ENCODE data around the gene PTCH1. TPM values are rescaled to one million over a fixed set of nuclear protein-coding genes. Genes with fewer than 3 reads are reported as not detected.
A peak's percentile ranks its signal among the peaks of the same experiment; 100 is the strongest.

The PTCH1 gene
- total and polyA plus RNA-seq, 10 of the 15 experiments (the other 5 are each of a cell fraction or from before 2014, with no cell fraction given), result 0.16 to 6.1 (median 2.6) TPM

- TF ChIP-seq TARDBP (IDR thresholded peaks at IDR 0.05; ENCODE audit: borderline replicate concordance) (no peak), FOXK2 (IDR thresholded peaks at IDR 0.05) (no peak), CREB1 (IDR thresholded peaks at IDR 0.05; ENCODE audit: low read depth) (peak; percentile 71; the same call in 1 of the 2 replicates), FOS (IDR thresholded peaks at IDR 0.05; ENCODE audit: borderline replicate concordance, extremely low read depth, insufficient read length) (no peak), ATF7 (IDR thresholded peaks at IDR 0.05; ENCODE audit: low read depth) (peak; percentile 53), RAD21 (IDR thresholded peaks at IDR 0.05; ENCODE audit: insufficient read depth, low read depth, low read length) (no peak), RELA (IDR thresholded peaks at IDR 0.05; ENCODE audit: borderline replicate concordance, partially characterized antibody) (peak; percentile 46), SPI1 (IDR thresholded peaks at IDR 0.05; ENCODE audit: borderline replicate concordance, insufficient read depth, low read depth, low read length) (peak; percentile 12; the same call in 1 of the 2 replicates), RFX5 (IDR thresholded peaks at IDR 0.05; ENCODE audit: low read depth, low read length) (no peak), GATAD2B (conservative IDR thresholded peaks at IDR 0.05; ENCODE audit: low read depth) (0 out of 2 replicates have a peak, but pooled peaks have one; percentile 38), SMAD1 (IDR thresholded peaks at IDR 0.05; ENCODE audit: low read depth, partially characterized antibody) (no peak), ZBED1 (IDR thresholded peaks at IDR 0.05; ENCODE audit: borderline replicate concordance) (no peak), NBN (IDR thresholded peaks at IDR 0.05) (peak; percentile 53), CHD4 (IDR thresholded peaks at IDR 0.05) (no peak), TBL1XR1 (IDR thresholded peaks at IDR 0.05; ENCODE audit: low read depth, low read length) (no peak), RB1 (IDR thresholded peaks at IDR 0.05; ENCODE audit: borderline replicate concordance) (no peak), BACH1 (IDR thresholded peaks at IDR 0.05; ENCODE audit: borderline replicate concordance) (no peak), PAX5 (IDR thresholded peaks at IDR 0.05; ENCODE audit: borderline replicate concordance, low read depth, low read length) (peak; percentile 88; the same call in 1 of the 2 replicates), RELB (IDR thresholded peaks at IDR 0.05; ENCODE audit: low read depth) (0 out of 2 replicates have a peak, but pooled peaks have one; percentile 50), BHLHE40 (IDR thresholded peaks at IDR 0.05; ENCODE audit: borderline replicate concordance in 1 of 2, low read depth in 2 of 2, low read length in 1 of 2) (peak; percentile 78 to 89), GABPA (IDR thresholded peaks at IDR 0.05; ENCODE audit: low read depth) (peak; percentile 14; the same call in 1 of the 2 replicates), SMARCA5 (IDR thresholded peaks at IDR 0.05) (no peak), TCF3 (IDR thresholded peaks at IDR 0.05; ENCODE audit: borderline replicate concordance, insufficient read depth, low read depth, low read length) (peak; percentile 81; the same call in 1 of the 2 replicates), IKZF1 (conservative IDR thresholded peaks at IDR 0.05) (peak; percentile 93), BCLAF1 (IDR thresholded peaks at IDR 0.05) (no peak), MXI1 (IDR thresholded peaks at IDR 0.05; ENCODE audit: low read depth, low read length) (peak; percentile 55; the same call in 1 of the 2 replicates), POLR2A (IDR thresholded peaks at IDR 0.05; ENCODE audit: low read depth, low read length) (peak; percentile 51), POU2F2 (IDR thresholded peaks at IDR 0.05; ENCODE audit: borderline replicate concordance, low read depth, low read length) (no peak)
These were observed 22.1 kb downstream of the PTCH1 start (continued) for GRCh38 chr9:95494416-95495371.

All from GM12878 (cell line).